ENCODE results near the gene MBTD1. TPM values are rescaled to one million over a fixed set of nuclear protein-coding genes. Genes with fewer than 3 reads are reported as not detected.

MBTD1 gene
- total RNA-seq: 7.1 and 23.9 TPM in 2 replicates

GRCh38 chr17:51259564-51260236 lies at the start of gene MBTD1:
MBTD1 (minus strand) TSS chr17:51260049; CDS start chr17:51225161, 34,888 bp downstream.

GRCh38 chr17:51260237-51261023 lies 581 bp upstream of the MBTD1 start, which contains the start of gene UTP18:
UTP18 (plus strand) TSS chr17:51260546; CDS start chr17:51260585, 39 bp downstream.

GRCh38 chr17:51166198-51166986 lies 93.5 kb downstream of the MBTD1 start, which contains the start of gene NME2:
NME2 (plus strand) TSS chr17:51166411; CDS start chr17:51166831, 420 bp downstream.

GRCh38 chr17:51153210-51154072 lies 106.4 kb downstream of the MBTD1 start, which contains the start of gene NME1:
NME1 (plus strand) TSS chr17:51153559; CDS start chr17:51155655, 2,096 bp downstream.

Other genes starting within 250 kb of the MBTD1 start
- gene SPAG9, start 139.2 kb downstream of the MBTD1 start, total RNA-seq: 65.7 and 130 TPM in 2 replicates
- 129 and 131 TPM in 2 replicates for gene NME1, start 106.5 kb downstream of the MBTD1 start, total RNA-seq
- 492 and 644 TPM in 2 replicates for gene NME2, start 93.6 kb downstream of the MBTD1 start, total RNA-seq
- 21.9 and 28.2 TPM in 2 replicates for gene UTP18, start 497 bp upstream of the MBTD1 start, total RNA-seq